Measurements from ENCODE around the gene PTGES3. TPM values are rescaled to one million over a fixed set of nuclear protein-coding genes. Genes with fewer than 3 reads are reported as not detected.
A peak's percentile ranks its signal among the peaks of the same experiment; 100 is the strongest.

Gene PTGES3
- total RNA-seq, 1 experiment from 2014 or later: 404 TPM

GRCh38 chr12:56684745-56685359, 3.2 kb downstream of the PTGES3 start:
- peaks cover 3 to 50% of the 10 kb centered on the region in 2 experiments; a peak in 3 of 4 replicates for H3K4me1 ChIP-seq (ENCODE audit: control insufficient read depth in 1 of 2, insufficient read depth in 2 of 2, low read length in 2 of 2)
- no peak overlapping the region for H3K9ac ChIP-seq (ENCODE audit: low read length)
- intact Hi-C loops (cut with micrococcal nuclease): no loop called here
- ChIA-PET CTCF (interaction anchor here (1.2 to 2.4 kb wide), 2 partner anchors 9 to 48 kb away, joined by 3 to 7 read pairs; no protein-coding TSS in a partner anchor), POLR2A (interaction anchor here (0.9 kb wide), 1 partner anchor 14 kb away, joined by 3 read pairs; no protein-coding TSS in a partner anchor), RAD21 (ENCODE audit: low non-redundant PET in 1 of 2, low total read pairs in 2 of 2, uncharacterized antibody in 2 of 2, unreplicated experiment in 2 of 2) (no interaction called here)
- no peak for ATAC-seq
- peak overlapping the region; percentile 13; the same call in 1 of the 2 replicates for H3K27ac ChIP-seq (ENCODE audit: low read depth, low read length)
- peaks cover 20 to 25% of the 10 kb centered on the region in 2 experiments for H3K36me3 ChIP-seq (ENCODE audit: control insufficient read depth in 1 of 2, insufficient read depth in 2 of 2, low read length in 2 of 2)
- H3K79me2 ChIP-seq (ENCODE audit: insufficient read depth, low read length): peaks cover 87% of the 10 kb centered on the region
- no peaks in the 10 kb centered on the region for H3K9me3 ChIP-seq (ENCODE audit: control insufficient read depth in 1 of 2, insufficient read depth in 1 of 2, low read depth in 1 of 2, low read length in 2 of 2)
- BruUV-seq (replicated peaks): no TSS peak
- no peak overlapping the region for H3K4me3 ChIP-seq (replicated peaks in 1 of 2; ENCODE audit: low read depth in 1 of 2, low read length in 2 of 2)
- peaks cover 22% of the 10 kb centered on the region; the same call in 1 of the 2 replicates for H4K20me1 ChIP-seq (ENCODE audit: insufficient read depth)
- H2AFZ ChIP-seq (ENCODE audit: low read depth, low read length, poor library complexity, severe bottlenecking): no peak overlapping the region
- H3K4me2 ChIP-seq (ENCODE audit: low read length): no peak overlapping the region
- no peak for DNase-seq (ENCODE audit: low read depth, low spot score)
- H3K27me3 ChIP-seq (ENCODE audit: insufficient read depth, low read length): no peaks in the 10 kb centered on the region
- H3K9me2 ChIP-seq (ENCODE audit: insufficient read depth): no peaks in the 10 kb centered on the region
- no peak for TF ChIP-seq SIN3A (IDR thresholded peaks at IDR 0.05; ENCODE audit: low read depth)
- TF ChIP-seq MAX (IDR thresholded peaks at IDR 0.05): no peak

- POLR2A ChIA-PET: interaction anchor here (1.2 kb wide), 1 partner anchor 43 kb away, joined by 7 read pairs; the partner anchor contains the start of gene NACA
- CTCF ChIA-PET: no interaction called here
- H3K4me2 ChIP-seq (ENCODE audit: low read length): no peak overlapping the region
- RAD21 ChIA-PET (ENCODE audit: low non-redundant PET in 1 of 2, low total read pairs in 2 of 2, uncharacterized antibody in 2 of 2, unreplicated experiment in 2 of 2): no interaction called here
- H3K27me3 ChIP-seq (ENCODE audit: insufficient read depth, low read length): no peaks in the 10 kb centered on the region
- DNase-seq (ENCODE audit: low read depth, low spot score) (no peak), ATAC-seq (no peak)
- peaks cover 34% of the 10 kb centered on the region; the same call in 1 of the 2 replicates for H4K20me1 ChIP-seq (ENCODE audit: insufficient read depth)
- no peaks in the 10 kb centered on the region for H3K9me3 ChIP-seq (ENCODE audit: control insufficient read depth in 1 of 2, insufficient read depth in 1 of 2, low read depth in 1 of 2, low read length in 2 of 2)
- peaks cover 2 to 39% of the 10 kb centered on the region in 2 experiments; a peak in 3 of 4 replicates for H3K4me1 ChIP-seq (ENCODE audit: control insufficient read depth in 1 of 2, insufficient read depth in 2 of 2, low read length in 2 of 2)
- H3K27ac ChIP-seq (ENCODE audit: low read depth, low read length): peak overlapping the region; percentile 26; the same call in 1 of the 2 replicates
- no peaks in the 10 kb centered on the region for H3K9me2 ChIP-seq (ENCODE audit: insufficient read depth)
- no peak overlapping the region for H3K4me3 ChIP-seq (replicated peaks in 1 of 2; ENCODE audit: low read depth in 1 of 2, low read length in 2 of 2)
- H3K79me2 ChIP-seq (ENCODE audit: insufficient read depth, low read length): peaks cover 100% of the 10 kb centered on the region
- BruUV-seq (replicated peaks): no TSS peak
- no peak overlapping the region for H2AFZ ChIP-seq (ENCODE audit: low read depth, low read length, poor library complexity, severe bottlenecking)
- peaks cover 26 to 27% of the 10 kb centered on the region in 2 experiments for H3K36me3 ChIP-seq (ENCODE audit: control insufficient read depth in 1 of 2, insufficient read depth in 2 of 2, low read length in 2 of 2)
- intact Hi-C loops (cut with micrococcal nuclease): no loop called here
- TF ChIP-seq MAX (IDR thresholded peaks at IDR 0.05) (no peak), REST (IDR thresholded peaks at IDR 0.05; ENCODE audit: low read depth) (no peak), ZFX (IDR thresholded peaks at IDR 0.05) (no peak), EZH2 (IDR thresholded peaks at IDR 0.05) (no peak), JUND (IDR thresholded peaks at IDR 0.05) (no peak), SIN3A (IDR thresholded peaks at IDR 0.05; ENCODE audit: low read depth) (no peak), ZBTB33 (IDR thresholded peaks at IDR 0.05; ENCODE audit: extremely low read depth, insufficient replicate concordance, low read length) (no peak), CTCF (IDR thresholded peaks at IDR 0.05 in 2 of 3, conservative IDR thresholded peaks at IDR 0.05 in 1 of 3; ENCODE audit: borderline replicate concordance in 1 of 3, insufficient read depth in 1 of 3, low read depth in 2 of 3, low read length in 2 of 3) (no peak)
- H3K9ac ChIP-seq (ENCODE audit: low read length): no peak overlapping the region
These were observed 5.8 kb downstream of the PTGES3 start for GRCh38 chr12:56682323-56682722.
